Natural killer cell (primary cell): Measurements from ENCODE around the gene HYCC1. TPM values are rescaled to one million over a fixed set of nuclear protein-coding genes. Genes with fewer than 3 reads are reported as not detected.

Experiments
- ATAC-seq, 3 donors: fragments of 150-1000 bp in 2 of 3; fragments of 200-7000 bp in 1 of 3; cut with Tn5 transposase; 1 replicate in 1 of 3; 2 replicates in 2 of 3; pipeline ENCODE4 v1.10.0; 2021; ENCODE audit warnings: mild to moderate bottlenecking in 2 of 3, moderate library complexity in 2 of 3
- DNase-seq, 2 donors: peaks; one replicate each; pipeline versions ENCODE4 v3.0.0 to v3.0.0-alpha.2; 2013 to 2021; ENCODE audit warnings: mixed read lengths in 1 of 2
- H3K27ac ChIP-seq: one replicate; pipeline ENCODE4 v1.5.1; 2013; ENCODE audit warnings: mild to moderate bottlenecking, low read length
- H3K27me3 ChIP-seq: one replicate; pipeline ENCODE4 v1.6.1; 2013; ENCODE audit warnings: low read length; ENCODE audit not compliant: control insufficient read depth, insufficient read depth
- H3K36me3 ChIP-seq: one replicate; pipeline ENCODE4 v1.6.1; 2013; ENCODE audit warnings: low read length; ENCODE audit not compliant: control insufficient read depth, insufficient read depth
- H3K4me1 ChIP-seq: one replicate; pipeline ENCODE4 v1.6.1; 2013; ENCODE audit warnings: low read length; ENCODE audit not compliant: control insufficient read depth, insufficient read depth
- H3K4me3 ChIP-seq: one replicate; pipeline ENCODE4 v1.5.1; 2013; ENCODE audit warnings: low read length
- H3K9me3 ChIP-seq: one replicate; pipeline ENCODE4 v1.6.1; 2013; ENCODE audit warnings: low read length; ENCODE audit not compliant: control insufficient read depth, insufficient read depth
- H3K27ac Mint-ChIP-seq, 2 donors: one replicate each; pipeline ENCODE4 v1.8.0; 2022; ENCODE audit warnings: mild to moderate bottlenecking in 2 of 2, mixed read lengths in 2 of 2, moderate library complexity in 1 of 2
- H3K27me3 Mint-ChIP-seq, 2 donors: one replicate each; pipeline ENCODE4 v1.8.0; 2022; ENCODE audit warnings: low read depth in 2 of 2, mixed read lengths in 2 of 2
- H3K36me3 Mint-ChIP-seq: one replicate; pipeline ENCODE4 v1.8.0; 2022; ENCODE audit warnings: mixed read lengths
- H3K4me1 Mint-ChIP-seq, 2 donors: one replicate each; pipeline ENCODE4 v1.8.0; 2022; ENCODE audit warnings: mixed read lengths in 2 of 2
- H3K4me3 Mint-ChIP-seq: one replicate; pipeline ENCODE4 v1.8.0; 2022; ENCODE audit warnings: mild to moderate bottlenecking, moderate library complexity, mixed read lengths
- H3K9me3 Mint-ChIP-seq, 2 donors: one replicate each; pipeline ENCODE4 v1.8.0; 2022; ENCODE audit warnings: mixed read lengths in 2 of 2
- WGBS: methylation state at CpG from one replicate; pipeline ENCODE4 v1.1.7; 2013; ENCODE audit warnings: missing lambda C conversion rate; ENCODE audit not compliant: insufficient coverage; 5-methylcytosine and 5-hydroxymethylcytosine counted together
- intact Hi-C: fragments of 100-400 bp; cut with micrococcal nuclease; formaldehyde crosslinking; loops from one replicate; pipeline ENCODE4 v1.14.2; 2022
- total RNA-seq, 4 donors: library from RNA; stranded (reverse); fragments of 120-200 nt in 1 of 4; gene quantifications; one replicate each; pipeline versions ENCODE4 v1.2.3 to v1.2.4, GENCODE V29; 2013 to 2022
- TF ChIP-seq, protein P1 (sequence below): fragments of 200-600 bp; IDR thresholded peaks from one replicate; pipeline ENCODE4 v1.8.0; 2022; ENCODE audit warnings: antibody characterized with exemption

The HYCC1 gene
- total RNA-seq, 3 donors from 2014 or later (not counting 1 experiment from before 2014, with no cell fraction given) = 30.1 to 44.8 (median 34.1) TPM

DNA sequence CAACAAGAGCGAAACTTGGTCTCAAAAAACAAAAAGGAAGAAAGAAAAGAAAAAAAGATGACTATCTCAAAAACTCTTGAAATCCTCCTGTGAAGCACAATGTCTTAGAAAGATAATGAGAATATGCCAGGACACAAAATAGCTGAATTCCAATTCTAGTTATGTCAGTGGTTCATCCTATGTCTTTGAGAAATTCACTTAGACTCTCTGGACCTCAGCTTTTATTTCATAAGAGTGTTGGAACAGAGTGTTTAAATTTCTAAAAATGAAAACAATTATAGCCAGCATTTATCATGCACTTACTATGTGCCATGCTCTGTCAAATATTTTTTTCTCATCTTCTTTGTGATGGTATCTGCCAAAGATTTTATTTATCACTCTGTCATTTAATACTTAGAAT lies 13.3 kb upstream of the HYCC1 start:
- no peaks in the 10 kb centered on the region for H3K36me3 Mint-ChIP-seq
- H3K9me3 Mint-ChIP-seq = no peaks in the 10 kb centered on the region
- peaks cover 15 to 27% of the 10 kb centered on the region in 2 donors for H3K27me3 Mint-ChIP-seq
- H3K27ac Mint-ChIP-seq = no peak overlapping the region
- Histone ChIP-seq H3K4me3 (no peak overlapping the region), H3K4me1 (no peaks in the 10 kb centered on the region), H3K36me3 (no peaks in the 10 kb centered on the region), H3K27me3 (no peaks in the 10 kb centered on the region), H3K9me3 (no peaks in the 10 kb centered on the region), H3K27ac (no peak overlapping the region)
- no peak for DNase-seq
- intact Hi-C loops = no loop called here
- H3K4me3 Mint-ChIP-seq = no peak overlapping the region
- no peaks in the 10 kb centered on the region for H3K4me1 Mint-ChIP-seq
- 89% methylated on average over 1 of the region's 1 CpG for WGBS
- TF ChIP-seq, protein P1, sequence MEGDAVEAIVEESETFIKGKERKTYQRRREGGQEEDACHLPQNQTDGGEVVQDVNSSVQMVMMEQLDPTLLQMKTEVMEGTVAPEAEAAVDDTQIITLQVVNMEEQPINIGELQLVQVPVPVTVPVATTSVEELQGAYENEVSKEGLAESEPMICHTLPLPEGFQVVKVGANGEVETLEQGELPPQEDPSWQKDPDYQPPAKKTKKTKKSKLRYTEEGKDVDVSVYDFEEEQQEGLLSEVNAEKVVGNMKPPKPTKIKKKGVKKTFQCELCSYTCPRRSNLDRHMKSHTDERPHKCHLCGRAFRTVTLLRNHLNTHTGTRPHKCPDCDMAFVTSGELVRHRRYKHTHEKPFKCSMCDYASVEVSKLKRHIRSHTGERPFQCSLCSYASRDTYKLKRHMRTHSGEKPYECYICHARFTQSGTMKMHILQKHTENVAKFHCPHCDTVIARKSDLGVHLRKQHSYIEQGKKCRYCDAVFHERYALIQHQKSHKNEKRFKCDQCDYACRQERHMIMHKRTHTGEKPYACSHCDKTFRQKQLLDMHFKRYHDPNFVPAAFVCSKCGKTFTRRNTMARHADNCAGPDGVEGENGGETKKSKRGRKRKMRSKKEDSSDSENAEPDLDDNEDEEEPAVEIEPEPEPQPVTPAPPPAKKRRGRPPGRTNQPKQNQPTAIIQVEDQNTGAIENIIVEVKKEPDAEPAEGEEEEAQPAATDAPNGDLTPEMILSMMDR = no peak
- no peak for ATAC-seq

DNA sequence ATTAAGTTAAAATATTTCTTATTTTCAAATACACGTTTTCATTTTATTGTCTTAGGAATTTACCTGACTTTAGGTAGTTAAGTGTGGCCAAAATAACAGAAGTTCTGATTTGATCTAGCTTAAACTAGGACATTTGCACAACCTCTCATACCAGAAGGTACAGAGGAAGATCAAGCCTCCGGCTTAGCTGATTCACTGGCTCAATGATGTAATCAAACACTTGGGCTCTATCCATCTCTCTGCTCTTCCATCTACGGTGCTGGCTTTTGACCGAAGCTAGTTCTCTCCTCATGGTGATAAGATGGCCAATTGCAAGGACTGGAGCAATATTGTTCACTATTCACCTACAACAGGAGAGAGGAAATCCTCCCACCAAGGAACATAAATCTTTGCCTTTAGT lies 12.2 kb upstream of the HYCC1 start:
- 98% methylated on average over 3 of the region's 4 CpGs for WGBS
- Histone ChIP-seq H3K9me3 (no peaks in the 10 kb centered on the region), H3K27me3 (no peaks in the 10 kb centered on the region), H3K36me3 (no peaks in the 10 kb centered on the region), H3K4me1 (no peaks in the 10 kb centered on the region), H3K27ac (no peak overlapping the region), H3K4me3 (no peak overlapping the region)
- no peaks in the 10 kb centered on the region for H3K9me3 Mint-ChIP-seq
- no peaks in the 10 kb centered on the region for H3K36me3 Mint-ChIP-seq
- H3K27ac Mint-ChIP-seq = no peak overlapping the region
- ATAC-seq = no peak
- TF ChIP-seq, protein P1 = no peak
- H3K4me3 Mint-ChIP-seq = no peak overlapping the region
- intact Hi-C loops = no loop called here
- DNase-seq = no peak
- no peaks in the 10 kb centered on the region for H3K4me1 Mint-ChIP-seq
- H3K27me3 Mint-ChIP-seq = peaks cover 15 to 31% of the 10 kb centered on the region in 2 donors

DNA sequence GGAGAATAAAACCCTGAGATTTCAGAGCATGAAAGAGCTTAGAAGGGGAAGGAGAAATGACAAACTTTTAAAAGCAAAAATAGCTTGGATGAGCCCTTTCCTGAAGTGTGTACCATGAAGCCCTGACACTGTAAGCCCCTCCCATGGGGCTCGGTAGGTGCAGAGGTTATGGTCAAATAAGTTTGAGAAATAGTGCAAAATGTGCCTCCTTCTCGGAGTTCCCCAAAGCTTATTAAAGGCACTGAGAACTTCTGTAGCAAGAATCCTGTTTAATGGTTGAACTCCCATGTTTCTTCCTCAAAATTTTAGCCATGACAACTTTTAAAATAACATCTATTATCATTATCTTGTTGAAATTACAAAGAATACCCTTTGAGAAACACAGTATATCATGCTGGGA lies 10.5 kb upstream of the HYCC1 start:
- intact Hi-C loops = no loop called here
- Histone ChIP-seq H3K9me3 (no peaks in the 10 kb centered on the region), H3K36me3 (no peaks in the 10 kb centered on the region), H3K4me1 (no peaks in the 10 kb centered on the region), H3K27me3 (no peaks in the 10 kb centered on the region), H3K4me3 (no peak overlapping the region), H3K27ac (no peak overlapping the region)
- Mint-ChIP-seq H3K4me3 (no peak overlapping the region), H3K27ac (no peak overlapping the region), H3K9me3 (no peaks in the 10 kb centered on the region), H3K36me3 (no peaks in the 10 kb centered on the region), H3K27me3 (peaks cover 15 to 41% of the 10 kb centered on the region in 2 donors), H3K4me1 (peaks cover 0 to 4% of the 10 kb centered on the region in 2 donors)
- WGBS = 59% methylated on average over 2 of the region's 2 CpGs
- ATAC-seq = no peak
- TF ChIP-seq, protein P1 = no peak
- no peak for DNase-seq

DNA sequence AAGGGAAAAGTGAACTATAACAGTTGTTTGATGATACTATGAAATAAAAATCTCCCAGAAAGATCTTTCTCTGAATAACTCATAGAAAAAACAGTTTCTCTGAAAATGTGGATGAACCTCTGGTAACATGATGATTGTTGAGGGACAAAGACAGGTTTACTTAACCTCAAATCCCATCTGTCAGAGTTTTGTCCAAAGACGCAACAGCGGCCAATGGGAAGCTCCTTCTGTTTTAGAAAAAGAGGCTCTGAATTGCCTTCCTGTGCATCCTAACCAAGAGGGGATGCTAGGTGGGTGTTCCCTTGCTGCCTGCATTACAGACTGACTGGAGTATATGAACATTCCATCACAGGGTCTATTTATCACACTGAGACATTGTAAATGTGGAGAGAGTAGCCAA lies 8.9 kb upstream of the HYCC1 start:
- Mint-ChIP-seq H3K9me3 (no peaks in the 10 kb centered on the region), H3K4me3 (no peak overlapping the region), H3K36me3 (no peaks in the 10 kb centered on the region), H3K4me1 (peaks cover 0 to 4% of the 10 kb centered on the region in 2 donors), H3K27ac (no peak overlapping the region), H3K27me3 (peaks cover 15 to 41% of the 10 kb centered on the region in 2 donors)
- Histone ChIP-seq H3K27ac (no peak overlapping the region), H3K27me3 (no peaks in the 10 kb centered on the region), H3K4me1 (peaks cover 2% of the 10 kb centered on the region), H3K36me3 (no peaks in the 10 kb centered on the region), H3K9me3 (no peaks in the 10 kb centered on the region), H3K4me3 (no peak overlapping the region)
- WGBS = 100% methylated on average over 2 of the region's 2 CpGs
- ATAC-seq (no peak), DNase-seq (no peak)
- TF ChIP-seq, protein P1 = no peak
- intact Hi-C loops = no loop called here
